Measurements from ENCODE around the gene GABRB3.
"Not testable (repeated sequence)": the region's sequence is repeated elsewhere in the genome, so short reads cannot be mapped to it uniquely, and the experiment has no call there.

The GABRB3 gene

GRCh38 chr15:26731965-26732364, 40.9 kb downstream of the GABRB3 start:
- no peak for DNase-seq

- DNase-seq = peak; percentile 15
Observed at GRCh38 chr15:26729581-26729980, 43.3 kb downstream of the GABRB3 start.

- no peak for DNase-seq
Observed at GRCh38 chr15:26729030-26729429, 43.8 kb downstream of the GABRB3 start.

GRCh38 chr15:26724381-26725150, 48.3 kb downstream of the GABRB3 start:
- DNase-seq = no peak

- no peak for DNase-seq
Observed at GRCh38 chr15:26722621-26723160, 50.2 kb downstream of the GABRB3 start.

GRCh38 chr15:26721232-26721967, 51.5 kb downstream of the GABRB3 start:
- no peak for DNase-seq

GRCh38 chr15:26720546-26720945, 52.3 kb downstream of the GABRB3 start:
- no peak for DNase-seq

- not testable (repeated sequence) for DNase-seq
Observed at GRCh38 chr15:26719866-26720265, 53.0 kb downstream of the GABRB3 start.

GRCh38 chr15:26716069-26716468, 56.8 kb downstream of the GABRB3 start:
- DNase-seq = no peak

- DNase-seq = no peak
Observed at GRCh38 chr15:26713498-26713897, 59.4 kb downstream of the GABRB3 start.

- DNase-seq = no peak
Observed at GRCh38 chr15:26712335-26712734, 60.5 kb downstream of the GABRB3 start.

- DNase-seq = no peak
Observed at GRCh38 chr15:26711445-26711844, 61.4 kb downstream of the GABRB3 start.

- no peak for DNase-seq
Observed at GRCh38 chr15:26702381-26702780, 70.5 kb downstream of the GABRB3 start.

- DNase-seq = no peak
Observed at GRCh38 chr15:26698555-26698954, 74.3 kb downstream of the GABRB3 start.

- no peak for DNase-seq
Observed at GRCh38 chr15:26697913-26698312, 75.0 kb downstream of the GABRB3 start.

GRCh38 chr15:26691249-26691648, 81.6 kb downstream of the GABRB3 start:
- no peak for DNase-seq

GRCh38 chr15:26690778-26691177, 82.1 kb downstream of the GABRB3 start:
- no peak for DNase-seq

GRCh38 chr15:26689462-26689861, 83.4 kb downstream of the GABRB3 start:
- no peak for DNase-seq

GRCh38 chr15:26686547-26687187, 86.2 kb downstream of the GABRB3 start:
- no peak for DNase-seq

- no peak for DNase-seq
Observed at GRCh38 chr15:26682598-26683164, 90.2 kb downstream of the GABRB3 start.

- no peak for DNase-seq
Observed at GRCh38 chr15:26679927-26680326, 92.9 kb downstream of the GABRB3 start.

- DNase-seq = no peak
Observed at GRCh38 chr15:26676115-26676514, 96.8 kb downstream of the GABRB3 start.

- DNase-seq = no peak
Observed at GRCh38 chr15:26674467-26674866, 98.4 kb downstream of the GABRB3 start.
